Vagina (tissue), 2 donors: ENCODE data around the gene GAB2. TPM values are rescaled to one million over a fixed set of nuclear protein-coding genes. Genes with fewer than 3 reads are reported as not detected.

Experiments used
- DNase-seq, 2 donors: peaks; one replicate each; pipeline ENCODE4 v3.0.0-alpha.2; 2017; ENCODE audit errors: extremely low spot score in 2 of 2
- H3K27ac ChIP-seq: fragments of 200-600 bp; sonication (generic); one replicate; pipeline ENCODE4 v1.5.1; 2019
- H3K27me3 ChIP-seq: fragments of 200-600 bp; sonication (generic); one replicate; pipeline ENCODE4 v1.5.1; 2019
- H3K36me3 ChIP-seq, 2 donors: fragments of 200-600 bp; sonication (generic); one replicate each; pipeline ENCODE4 v1.5.1; 2017 to 2019
- H3K4me1 ChIP-seq: fragments of 200-600 bp; sonication (generic); one replicate; pipeline ENCODE4 v1.5.1; 2019
- H3K4me3 ChIP-seq, 2 donors: fragments of 200-600 bp; sonication (generic); 1 replicate in 1 of 2; 2 replicates in 1 of 2; pipeline ENCODE4 v1.5.1; 2016 to 2019
- H3K9me3 ChIP-seq: fragments of 200-600 bp; sonication (generic); one replicate; pipeline ENCODE4 v1.5.1; 2019
- POLR2A ChIP-seq, 2 donors: fragments of 450-650 bp; IDR thresholded peaks; one replicate each; pipeline ENCODE4 v1.6.1; 2017; ENCODE audit warnings: antibody characterized with exemption in 2 of 2, mild to moderate bottlenecking in 2 of 2, moderate library complexity in 2 of 2
- POLR2AphosphoS5 ChIP-seq, 2 donors: sonication (generic); formaldehyde crosslinking; IDR thresholded peaks; one replicate each; pipeline ENCODE4 v1.9.0; 2017; ENCODE audit warnings: antibody characterized with exemption in 2 of 2, mild to moderate bottlenecking in 2 of 2, low read depth in 1 of 2; ENCODE audit not compliant: insufficient read depth in 1 of 2
- intact Hi-C: fragments of 100-400 bp; cut with DNase I; formaldehyde crosslinking; loops from one replicate; pipeline ENCODE4 v1.15.1; 2023
- total RNA-seq: library from RNA; depleted of rRNA; stranded (reverse); fragments of >200 nt; gene quantifications from one replicate; pipeline ENCODE4 v1.2.3, GENCODE V29; 2016
- TF ChIP-seq, protein P1 (sequence below), 3 experiments: fragments of 450-650 bp in 2 of 3; fragments of 200-600 bp in 1 of 3; sonication (generic) in 1 of 3; IDR thresholded peaks; one replicate each; pipeline ENCODE4 v1.5.1; 2017 to 2019; ENCODE audit warnings: antibody characterized with exemption in 3 of 3, mild to moderate bottlenecking in 2 of 3, moderate library complexity in 2 of 3

GAB2 gene
- total RNA-seq, 1 donor from 2014 or later: 24.6 TPM

GRCh38 chr11:78390809-78391208 is 26.8 kb downstream of the GAB2 start:
- no peaks in the 10 kb centered on the region for H3K27me3 ChIP-seq
- TF ChIP-seq POLR2AphosphoS5 (IDR thresholded peaks at IDR 0.05; ENCODE audit: insufficient read depth in 1 of 2, low read depth in 1 of 2) (no peak), POLR2A (IDR thresholded peaks at IDR 0.05) (no peak)
- TF ChIP-seq, protein P1, sequence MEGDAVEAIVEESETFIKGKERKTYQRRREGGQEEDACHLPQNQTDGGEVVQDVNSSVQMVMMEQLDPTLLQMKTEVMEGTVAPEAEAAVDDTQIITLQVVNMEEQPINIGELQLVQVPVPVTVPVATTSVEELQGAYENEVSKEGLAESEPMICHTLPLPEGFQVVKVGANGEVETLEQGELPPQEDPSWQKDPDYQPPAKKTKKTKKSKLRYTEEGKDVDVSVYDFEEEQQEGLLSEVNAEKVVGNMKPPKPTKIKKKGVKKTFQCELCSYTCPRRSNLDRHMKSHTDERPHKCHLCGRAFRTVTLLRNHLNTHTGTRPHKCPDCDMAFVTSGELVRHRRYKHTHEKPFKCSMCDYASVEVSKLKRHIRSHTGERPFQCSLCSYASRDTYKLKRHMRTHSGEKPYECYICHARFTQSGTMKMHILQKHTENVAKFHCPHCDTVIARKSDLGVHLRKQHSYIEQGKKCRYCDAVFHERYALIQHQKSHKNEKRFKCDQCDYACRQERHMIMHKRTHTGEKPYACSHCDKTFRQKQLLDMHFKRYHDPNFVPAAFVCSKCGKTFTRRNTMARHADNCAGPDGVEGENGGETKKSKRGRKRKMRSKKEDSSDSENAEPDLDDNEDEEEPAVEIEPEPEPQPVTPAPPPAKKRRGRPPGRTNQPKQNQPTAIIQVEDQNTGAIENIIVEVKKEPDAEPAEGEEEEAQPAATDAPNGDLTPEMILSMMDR (IDR thresholded peaks at IDR 0.05): no peak
- no peak overlapping the region for H3K4me3 ChIP-seq
- no peak for DNase-seq
- H3K36me3 ChIP-seq: no peaks in the 10 kb centered on the region
- H3K27ac ChIP-seq: no peak overlapping the region
- intact Hi-C loops: no loop called here
- peaks cover 11% of the 10 kb centered on the region for H3K4me1 ChIP-seq
- no peaks in the 10 kb centered on the region for H3K9me3 ChIP-seq

GRCh38 chr11:78386215-78386941 is 31.2 kb downstream of the GAB2 start:
- Histone ChIP-seq H3K36me3 (no peaks in the 10 kb centered on the region), H3K9me3 (no peaks in the 10 kb centered on the region), H3K4me1 (peaks cover 15% of the 10 kb centered on the region), H3K27me3 (no peaks in the 10 kb centered on the region), H3K4me3 (no peak overlapping the region), H3K27ac (no peak overlapping the region)
- intact Hi-C loops: no loop called here
- TF ChIP-seq, protein P1 (IDR thresholded peaks at IDR 0.05): no peak
- TF ChIP-seq POLR2AphosphoS5 (IDR thresholded peaks at IDR 0.05; ENCODE audit: insufficient read depth in 1 of 2, low read depth in 1 of 2) (no peak), POLR2A (IDR thresholded peaks at IDR 0.05) (no peak)
- DNase-seq: no peak

DNA sequence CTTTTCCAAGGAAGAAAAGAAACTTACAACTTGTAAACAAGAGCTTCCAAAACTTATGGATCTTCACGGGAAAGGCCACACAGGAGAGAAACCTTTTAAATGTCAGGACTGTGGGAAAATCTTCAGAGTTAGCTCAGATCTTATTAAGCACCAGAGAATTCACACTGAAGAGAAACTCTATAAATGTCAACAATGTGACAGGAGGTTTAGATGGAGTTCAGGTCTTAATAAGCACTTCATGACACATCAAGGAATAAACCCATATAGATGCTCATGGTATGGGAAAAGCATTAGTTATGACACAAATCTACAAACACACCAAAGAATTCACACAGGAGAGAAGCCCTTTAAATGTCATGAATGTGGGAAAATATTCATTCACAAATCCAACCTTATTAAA is 32.4 kb downstream of the GAB2 start:
- Histone ChIP-seq H3K36me3 (no peaks in the 10 kb centered on the region), H3K4me1 (peaks cover 23% of the 10 kb centered on the region), H3K27me3 (no peaks in the 10 kb centered on the region), H3K4me3 (no peak overlapping the region), H3K27ac (no peak overlapping the region), H3K9me3 (no peaks in the 10 kb centered on the region)
- no peak for DNase-seq
- intact Hi-C loops: no loop called here
- no peak for TF ChIP-seq POLR2AphosphoS5 (IDR thresholded peaks at IDR 0.05; ENCODE audit: insufficient read depth in 1 of 2, low read depth in 1 of 2)
- no peak for TF ChIP-seq POLR2A (IDR thresholded peaks at IDR 0.05)
- TF ChIP-seq, protein P1 (IDR thresholded peaks at IDR 0.05): no peak

GRCh38 chr11:78384231-78384630 is 33.4 kb downstream of the GAB2 start:
- Histone ChIP-seq H3K36me3 (no peaks in the 10 kb centered on the region), H3K9me3 (no peaks in the 10 kb centered on the region), H3K27ac (no peak overlapping the region), H3K27me3 (no peaks in the 10 kb centered on the region), H3K4me3 (no peak overlapping the region), H3K4me1 (peaks cover 23% of the 10 kb centered on the region)
- intact Hi-C loops: no loop called here
- TF ChIP-seq POLR2A (IDR thresholded peaks at IDR 0.05) (no peak), POLR2AphosphoS5 (IDR thresholded peaks at IDR 0.05; ENCODE audit: insufficient read depth in 1 of 2, low read depth in 1 of 2) (no peak)
- TF ChIP-seq, protein P1 (IDR thresholded peaks at IDR 0.05): no peak
- no peak for DNase-seq

DNA sequence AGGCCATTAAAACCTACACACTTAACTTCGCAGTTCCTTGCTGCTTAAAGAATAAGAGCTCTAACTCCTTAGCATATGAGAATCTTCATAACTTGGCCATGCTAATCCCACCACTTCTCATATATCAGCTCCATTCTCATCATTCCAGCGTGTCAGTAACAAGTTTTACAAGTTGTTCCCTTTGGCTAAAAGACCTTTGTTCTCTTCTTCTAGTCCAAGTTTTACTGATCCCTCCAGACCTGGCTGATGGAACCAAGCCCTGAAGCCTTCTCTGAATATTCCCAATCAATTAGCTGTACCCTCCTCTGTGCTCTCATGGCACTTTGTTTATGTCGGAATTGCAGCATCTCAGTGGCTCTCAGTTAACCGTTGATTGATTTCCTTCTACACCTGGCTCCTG is 35.8 kb downstream of the GAB2 start:
- TF ChIP-seq POLR2A (IDR thresholded peaks at IDR 0.05) (no peak), POLR2AphosphoS5 (IDR thresholded peaks at IDR 0.05; ENCODE audit: insufficient read depth in 1 of 2, low read depth in 1 of 2) (no peak)
- TF ChIP-seq, protein P1 (IDR thresholded peaks at IDR 0.05): no peak
- Histone ChIP-seq H3K4me3 (no peak overlapping the region), H3K27ac (no peak overlapping the region), H3K27me3 (no peaks in the 10 kb centered on the region), H3K36me3 (no peaks in the 10 kb centered on the region), H3K4me1 (peaks cover 18% of the 10 kb centered on the region), H3K9me3 (no peaks in the 10 kb centered on the region)
- no peak for DNase-seq
- intact Hi-C loops: no loop called here
